Posterior vena cava (tissue), 2 donors: Measurements from ENCODE around the gene C1orf53. TPM values are rescaled to one million over a fixed set of nuclear protein-coding genes. Genes with fewer than 3 reads are reported as not detected.
A peak's percentile ranks its signal among the peaks of the same experiment; 100 is the strongest.

Experiments used
- DNase-seq: peaks from one replicate; pipeline ENCODE4 v3.0.0-alpha.2; 2020; ENCODE audit warnings: low spot score
- intact Hi-C, 2 donors: fragments of 100-400 bp; cut with DNase I; formaldehyde crosslinking; loops; one replicate each; pipeline versions ENCODE4 v1.14.1 to v1.14.2; 2022 to 2023
- total RNA-seq, 2 donors: library from RNA; stranded (reverse); fragmentation: NEBNext Ultra II Directional; extraction: Animal tissue kit (Norgen Biotek cat#: 25700); gene quantifications; one replicate each; pipeline ENCODE4 v1.2.1, GENCODE V29; 2021
- donor health status: DM: yes; HTN: yes; CAD: no.
- donor health status: DM: yes; HTN: yes; CAD: no.

Gene C1orf53
- total RNA-seq, 2 donors from 2014 or later, result 2.0 to 4.2 TPM

DNA sequence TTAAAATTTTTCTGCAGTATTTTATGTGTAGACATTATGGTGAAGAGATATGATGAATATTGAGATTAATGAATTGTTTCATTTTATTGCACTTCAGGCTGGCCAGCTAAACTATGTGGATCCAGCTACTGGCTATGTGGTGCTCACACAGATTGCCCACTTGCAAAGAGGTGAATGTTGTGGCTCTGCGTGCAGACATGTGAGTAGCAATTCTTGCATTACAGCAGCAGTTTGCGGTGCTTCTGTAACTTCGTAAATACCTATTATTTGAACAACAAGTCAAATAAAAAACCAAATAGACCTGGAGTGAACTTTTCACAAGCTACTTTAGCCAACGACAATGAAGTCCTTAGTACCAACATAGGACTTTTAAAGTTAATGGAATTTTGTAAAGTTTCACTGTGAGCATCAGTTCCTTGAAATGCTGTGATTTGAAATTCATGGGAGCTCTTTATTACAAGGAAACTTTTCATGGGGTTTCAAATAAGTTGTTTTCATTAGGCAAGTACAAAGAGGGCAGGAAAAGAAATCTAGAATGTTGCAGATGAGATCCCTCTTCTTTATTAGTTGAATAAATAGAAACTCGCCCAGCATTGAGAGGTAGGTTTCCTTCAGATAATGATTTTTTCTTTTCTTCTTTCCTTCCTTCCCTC lies 3.4 kb downstream of the C1orf53 start:
- intact Hi-C loops, result no loop called here
- DNase-seq, result no peak

DNA sequence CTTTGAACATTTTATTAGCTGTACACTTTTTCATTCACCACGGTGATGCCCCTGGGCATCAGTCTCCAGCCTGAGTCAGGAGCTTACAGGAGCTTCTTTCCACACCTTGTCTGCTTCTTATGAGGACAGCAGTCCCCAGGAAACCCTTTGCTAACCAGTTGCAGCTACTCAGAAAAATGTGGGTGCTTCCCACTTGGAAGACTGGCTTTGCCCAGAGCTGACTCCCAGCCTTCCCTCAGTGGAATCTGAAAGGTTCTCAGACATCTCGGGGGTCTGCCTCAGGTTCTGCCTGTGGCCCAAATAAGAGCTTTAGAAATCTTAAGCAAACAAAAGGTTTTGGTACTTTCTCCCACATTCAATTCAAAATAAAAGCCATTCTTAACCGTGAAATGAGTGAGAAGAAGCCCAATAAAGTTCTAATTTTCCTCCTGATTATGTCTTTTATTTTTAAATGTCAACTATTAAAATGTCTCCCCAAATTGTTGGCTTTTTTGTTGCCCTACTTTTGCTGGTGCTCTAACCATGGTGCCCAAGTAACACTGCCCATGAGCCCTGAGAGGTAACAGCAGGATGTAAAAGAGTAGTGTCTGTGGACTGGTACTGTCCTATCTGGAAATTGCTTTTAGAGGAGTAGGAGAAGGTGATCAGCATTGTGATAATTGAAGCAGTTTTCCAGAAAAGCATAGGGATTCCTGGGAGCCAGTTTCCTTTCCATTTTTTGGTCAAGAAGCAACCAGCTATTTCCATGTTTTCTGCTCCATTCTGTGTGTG lies 5.6 kb downstream of the C1orf53 start:
- intact Hi-C loops, result no loop called here

GRCh38 chr1:197908716-197909220 lies 6.3 kb downstream of the C1orf53 start:
- intact Hi-C loops, result no loop called here
- DNase-seq, result no peak

More for the DNA sequence above, 5.6 kb downstream of the C1orf53 start:
- no peak for DNase-seq

DNA sequence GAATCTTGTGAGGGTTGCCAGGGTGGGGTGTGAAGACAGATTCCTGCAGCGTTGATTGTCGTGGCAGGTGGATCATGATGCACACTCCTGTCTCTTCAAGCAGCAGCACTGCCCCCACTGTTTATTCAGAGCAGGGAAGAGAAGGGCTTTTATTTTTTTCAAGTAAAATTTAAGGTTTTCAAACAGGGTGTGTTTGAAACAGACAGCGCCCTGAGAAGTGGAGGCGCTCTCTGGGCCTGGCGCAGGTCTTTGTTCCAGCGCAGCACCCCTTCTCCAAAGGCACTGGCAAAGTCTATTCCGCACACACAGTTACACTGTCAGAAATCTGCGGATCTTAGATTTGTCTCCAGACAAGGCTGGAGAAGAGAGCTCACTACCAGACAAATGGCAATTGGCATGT lies 7.0 kb downstream of the C1orf53 start:
- intact Hi-C loops, result no loop called here
- no peak for DNase-seq

DNA sequence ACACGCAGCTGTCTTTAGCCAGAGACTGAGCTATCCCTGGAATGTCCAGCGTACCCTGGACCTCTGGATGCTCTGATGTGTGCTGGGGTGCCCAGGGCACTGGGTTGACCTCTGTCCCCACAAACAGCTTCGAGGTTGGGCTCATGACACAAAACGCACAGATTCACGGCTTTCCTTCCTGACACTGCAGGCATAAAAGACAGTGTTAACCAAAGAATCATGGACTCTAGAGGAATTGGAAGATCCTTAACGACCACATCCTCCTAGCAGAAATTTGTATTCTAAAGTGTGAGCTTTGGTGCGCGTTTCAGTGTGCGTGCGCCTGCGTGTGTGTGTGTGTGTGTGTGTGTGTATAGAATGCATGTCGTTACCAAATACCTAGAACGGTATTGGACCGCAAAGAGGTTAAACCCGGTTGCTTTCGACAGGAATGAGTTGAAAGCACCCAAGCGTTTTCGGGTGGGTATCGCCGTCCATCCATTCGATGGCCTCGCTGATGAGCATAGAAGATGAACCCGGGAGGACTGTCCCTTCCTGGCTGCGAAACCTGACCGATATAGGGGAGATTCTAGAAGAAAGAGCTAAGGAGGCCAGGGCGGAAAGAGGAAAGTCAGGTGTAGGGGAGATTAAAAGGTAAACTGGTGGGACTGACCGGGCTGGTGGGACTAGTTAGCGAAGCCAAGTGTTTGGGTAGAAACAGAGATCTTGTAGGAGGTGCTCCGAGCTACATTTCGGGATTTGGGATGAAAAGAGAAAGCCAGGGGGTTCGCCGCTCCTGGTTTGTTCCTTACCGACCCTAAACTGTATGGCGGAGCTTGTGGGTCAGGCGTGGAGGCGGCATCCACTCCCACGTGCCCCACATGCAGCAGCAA lies 7.9 kb downstream of the C1orf53 start:
- intact Hi-C loops, result no loop called here
- no peak for DNase-seq

DNA sequence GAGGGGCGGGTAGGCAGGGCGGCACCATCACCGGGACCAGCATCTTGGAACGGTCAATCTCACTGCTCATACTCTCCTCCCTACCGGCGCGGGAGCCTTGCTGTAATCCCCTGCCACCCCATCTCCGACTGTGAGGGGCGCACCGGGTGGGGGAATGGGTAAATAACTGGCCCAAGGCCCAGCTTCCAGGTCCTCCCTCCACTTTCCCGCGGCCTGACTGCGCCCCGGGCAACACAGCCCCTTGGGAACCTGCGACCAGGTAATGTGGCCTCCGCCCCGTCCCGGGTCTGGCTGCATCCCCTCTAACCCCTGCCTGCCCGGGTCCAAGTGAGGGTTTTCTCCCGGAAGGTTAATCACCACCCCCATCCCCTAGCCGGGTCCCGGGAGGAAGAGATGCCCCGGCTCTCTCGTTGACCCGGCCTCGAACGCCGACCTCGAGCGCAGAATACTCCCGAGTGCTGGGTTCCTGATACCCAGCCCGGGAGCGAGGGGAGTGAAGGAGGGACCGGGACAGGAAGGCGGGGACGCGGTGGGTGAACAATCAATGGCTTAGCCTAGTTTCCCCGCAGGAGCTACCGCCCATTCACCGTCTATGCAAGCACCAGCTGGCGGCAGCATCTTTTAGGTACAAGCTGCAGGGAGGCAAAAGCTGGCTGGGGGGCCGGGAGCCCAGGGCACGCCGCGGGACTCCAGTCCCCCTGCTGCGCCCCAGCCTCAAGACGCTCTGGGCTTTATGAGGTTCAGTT lies 8.9 kb downstream of the C1orf53 start:
- intact Hi-C loops, result no loop called here

DNA sequence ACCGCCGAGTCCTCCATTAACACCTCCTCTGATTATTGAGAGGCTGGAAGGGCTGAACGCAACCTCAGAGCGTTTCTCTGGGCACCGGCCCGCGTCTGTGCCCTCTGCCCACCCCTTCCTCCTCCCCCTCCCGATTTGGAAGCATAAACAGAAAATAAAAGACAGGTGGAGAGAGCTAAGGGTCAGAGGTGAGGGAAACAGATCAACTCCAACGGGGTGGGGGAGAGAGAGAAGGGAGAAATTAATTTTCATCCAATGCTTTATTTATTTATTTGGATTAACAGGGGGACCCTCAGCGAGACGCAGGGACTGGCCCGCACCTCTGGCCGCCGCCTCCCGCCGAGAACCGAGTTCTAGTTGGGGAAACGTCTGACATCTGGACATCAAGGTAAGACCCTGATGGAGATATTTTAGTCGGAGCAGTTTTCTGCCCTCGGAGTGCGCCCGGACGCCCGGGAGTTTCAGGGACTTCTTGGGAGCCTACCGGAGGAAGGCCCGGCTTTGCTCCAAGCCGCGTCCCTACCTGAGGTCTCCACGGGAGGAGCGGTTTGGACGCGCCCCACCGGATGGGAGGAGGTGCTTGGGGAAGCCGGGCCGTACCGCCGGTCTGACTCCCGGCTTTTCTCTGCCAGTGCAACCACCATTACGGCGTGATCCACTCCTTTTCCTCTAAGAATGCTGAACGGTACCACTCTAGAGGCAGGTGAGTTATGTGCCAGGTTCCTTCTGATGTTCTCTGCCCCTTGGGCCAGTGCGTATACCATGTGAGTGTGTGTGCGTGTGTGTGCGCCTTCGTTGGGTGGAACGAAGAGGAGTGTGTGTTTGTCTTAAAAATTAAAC lies 9.6 kb downstream of the C1orf53 start:
- DNase-seq, result no peak
- intact Hi-C loops, result no loop called here

More for the DNA sequence above, 8.9 kb downstream of the C1orf53 start:
- DNase-seq, result no peak

DNA sequence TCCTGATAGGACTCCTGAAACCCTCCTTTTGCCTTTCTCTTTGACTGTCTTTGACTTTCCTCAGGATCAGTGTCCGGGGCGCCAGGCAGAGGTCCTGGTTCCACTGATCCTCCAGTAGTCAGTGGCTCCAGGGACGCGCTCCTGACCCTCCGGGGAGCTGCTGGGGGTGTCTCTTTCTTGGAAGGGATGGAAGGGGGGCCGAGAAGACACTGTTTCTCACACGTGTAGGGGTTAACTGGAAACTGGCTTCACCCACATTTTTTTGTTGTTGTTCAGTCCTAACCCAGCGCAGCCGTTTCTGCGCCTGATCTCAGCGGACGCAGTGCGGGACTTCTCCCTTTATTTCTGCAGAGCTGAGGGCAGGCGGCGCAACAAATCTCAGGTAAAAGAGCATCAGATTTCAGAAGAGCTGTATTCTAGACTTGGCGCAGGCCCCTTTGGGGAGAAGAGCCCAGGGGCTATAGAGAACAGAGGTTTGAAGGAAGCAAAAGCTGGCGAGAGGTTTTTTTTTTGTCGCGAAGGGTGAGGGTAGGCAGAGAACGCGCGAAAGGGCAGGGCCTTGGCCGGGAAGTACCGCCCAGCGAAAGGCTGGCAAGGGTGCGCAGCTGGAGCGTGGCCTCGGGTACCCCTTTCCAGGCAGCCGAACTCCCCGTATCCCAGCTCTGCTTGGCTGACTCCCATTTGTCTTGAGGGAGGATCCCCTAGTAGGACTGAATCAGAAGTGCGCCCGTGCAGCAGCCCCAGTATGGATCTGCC lies 10.5 kb downstream of the C1orf53 start:
- intact Hi-C loops, result no loop called here
- no peak for DNase-seq

DNA sequence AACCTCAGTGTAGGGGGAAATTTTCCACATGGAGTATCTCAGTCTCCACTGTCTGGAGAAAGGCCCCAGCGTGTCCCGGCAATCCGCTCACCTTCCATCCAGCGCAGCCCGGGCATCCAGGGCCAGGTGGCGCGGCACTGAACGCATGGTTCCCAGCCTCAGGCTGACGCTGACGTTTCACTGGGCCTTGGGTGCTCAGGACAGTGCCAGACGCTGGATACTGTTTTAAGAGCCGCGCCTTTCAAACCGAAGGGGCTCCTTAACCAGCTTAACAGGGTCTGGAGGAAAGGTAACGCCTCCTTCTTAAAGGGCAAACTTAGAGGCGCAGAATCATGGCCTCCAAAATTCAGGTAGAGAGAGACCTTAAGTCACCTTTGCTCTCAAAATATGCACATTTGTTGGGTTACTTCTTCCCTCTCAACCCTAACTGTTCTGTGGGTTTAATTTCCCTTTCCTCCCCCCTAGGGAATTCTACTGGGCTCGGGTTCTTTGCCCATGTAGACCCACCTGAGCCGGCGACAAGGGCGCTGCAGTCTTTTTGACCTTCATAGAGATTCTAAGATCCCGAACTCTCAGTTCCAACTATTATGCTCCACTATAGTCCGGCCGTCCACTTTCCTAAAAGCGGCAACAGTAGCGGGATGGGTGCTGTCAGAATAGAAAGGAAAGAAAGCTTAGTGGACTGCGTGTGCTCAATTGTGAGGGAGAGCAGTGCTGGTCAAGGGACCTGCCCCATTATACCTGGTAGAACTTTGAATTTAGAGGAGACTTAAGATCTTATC lies 11.3 kb downstream of the C1orf53 start:
- DNase-seq, result no peak
- intact Hi-C loops, result no loop called here

- DNase-seq, result no peak
- intact Hi-C loops, result no loop called here
These were observed 12.1 kb downstream of the C1orf53 start for GRCh38 chr1:197914510-197914909.

DNA sequence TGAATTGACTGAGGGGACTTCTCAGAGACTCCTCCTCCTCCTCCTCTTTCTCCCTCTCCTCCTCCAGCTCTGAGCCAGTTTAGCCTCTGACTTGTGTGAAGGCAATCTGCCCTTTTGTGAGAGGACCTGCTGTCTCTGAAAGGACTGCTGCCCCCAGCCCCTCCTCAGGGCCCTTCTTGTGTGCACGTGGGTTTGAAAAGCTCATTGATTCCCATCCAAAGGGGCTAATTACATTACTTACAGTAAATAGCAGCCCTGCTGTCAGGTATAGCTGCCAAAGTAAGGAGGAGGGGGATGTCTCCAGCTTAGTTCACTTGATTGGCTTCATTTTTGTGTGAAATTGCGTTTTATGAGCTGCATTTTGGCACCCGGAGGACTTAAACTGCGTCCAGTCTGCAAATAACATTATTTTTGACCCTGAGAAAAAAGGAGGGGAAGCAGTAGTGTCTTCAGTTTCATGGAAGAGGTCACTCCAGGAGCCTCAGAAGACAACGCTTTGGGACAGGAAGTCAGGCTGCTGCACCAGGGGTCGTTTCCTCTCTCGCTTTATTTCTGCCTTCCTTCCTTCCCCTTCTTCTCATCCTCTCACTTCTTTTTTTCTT lies 12.9 kb downstream of the C1orf53 start:
- no peak for DNase-seq
- intact Hi-C loops, result no loop called here

DNA sequence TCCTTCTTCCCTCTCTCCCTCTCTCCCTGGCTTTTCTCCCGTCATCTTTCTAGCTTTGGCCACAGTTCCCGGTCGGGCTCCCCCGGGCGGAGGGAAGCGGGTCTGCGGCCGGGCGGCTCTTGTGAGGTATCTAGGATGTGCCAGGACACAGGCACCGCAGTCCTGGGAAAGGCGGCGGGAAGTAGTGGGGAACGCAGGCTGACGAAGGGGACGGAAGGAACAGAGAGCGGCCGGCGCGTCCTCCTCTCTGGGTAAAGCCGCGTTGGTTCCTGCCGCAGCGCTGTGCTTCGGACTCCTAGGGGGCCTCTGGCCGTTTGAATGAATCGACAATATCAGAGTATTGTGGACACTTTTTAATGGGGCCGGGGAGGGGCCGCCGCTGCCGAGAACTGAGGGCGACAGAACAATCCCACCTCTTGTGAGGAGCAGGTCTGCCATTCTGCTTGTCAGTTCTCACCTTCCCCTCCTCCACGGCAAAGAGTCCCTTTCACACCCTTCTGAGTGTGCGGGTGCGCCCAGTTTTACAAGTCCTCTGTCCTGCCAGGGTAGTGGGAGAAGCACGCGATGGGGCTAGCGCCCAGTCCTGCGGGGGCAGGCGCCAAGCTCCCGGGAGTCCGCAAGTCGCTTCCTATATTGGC lies 13.6 kb downstream of the C1orf53 start:
- intact Hi-C loops, result no loop called here
- DNase-seq, result peak; percentile 89

- intact Hi-C loops, result no loop called here
- no peak for DNase-seq
These were observed 14.1 kb downstream of the C1orf53 start for GRCh38 chr1:197916500-197916983.

DNA sequence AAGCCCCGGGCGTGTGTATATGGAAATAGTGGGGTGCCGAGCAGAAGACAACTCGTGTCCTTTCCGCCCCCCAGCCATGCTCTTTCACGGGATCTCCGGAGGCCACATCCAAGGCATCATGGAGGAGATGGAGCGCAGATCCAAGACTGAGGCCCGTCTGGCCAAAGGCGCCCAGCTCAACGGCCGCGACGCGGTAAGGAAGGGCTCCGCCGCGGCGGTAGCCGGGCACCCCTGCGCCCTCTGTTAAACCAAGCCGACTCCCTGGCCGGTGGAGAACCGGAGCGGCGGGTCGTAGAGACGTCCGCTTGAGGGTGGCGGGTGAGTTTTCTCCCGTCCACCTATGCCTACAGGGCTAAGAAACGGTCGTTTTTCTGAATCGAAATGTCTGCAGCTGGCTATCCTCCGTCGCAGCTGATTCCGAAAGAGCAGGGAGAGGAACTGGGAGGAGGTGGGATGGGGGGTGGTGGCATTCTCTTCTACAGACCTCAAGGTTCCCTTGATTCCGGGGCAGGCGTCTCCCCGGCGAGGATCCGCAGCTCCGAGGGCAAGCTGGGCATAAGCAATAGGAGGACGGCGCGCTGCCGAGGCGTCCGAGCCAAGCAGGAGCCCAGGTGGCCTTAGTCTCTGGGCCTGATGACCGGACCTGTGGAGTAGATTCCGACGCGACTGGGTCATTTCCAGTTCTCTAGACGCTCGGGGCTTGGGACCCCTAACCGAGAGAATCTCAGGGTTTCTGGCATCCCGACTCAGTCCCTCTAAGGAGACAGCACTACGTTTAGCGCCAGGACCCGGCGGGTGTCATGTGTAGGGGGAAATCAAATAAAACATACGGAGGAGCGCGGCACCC lies 15.6 kb downstream of the C1orf53 start:
- DNase-seq, result peak; percentile 82

DNA sequence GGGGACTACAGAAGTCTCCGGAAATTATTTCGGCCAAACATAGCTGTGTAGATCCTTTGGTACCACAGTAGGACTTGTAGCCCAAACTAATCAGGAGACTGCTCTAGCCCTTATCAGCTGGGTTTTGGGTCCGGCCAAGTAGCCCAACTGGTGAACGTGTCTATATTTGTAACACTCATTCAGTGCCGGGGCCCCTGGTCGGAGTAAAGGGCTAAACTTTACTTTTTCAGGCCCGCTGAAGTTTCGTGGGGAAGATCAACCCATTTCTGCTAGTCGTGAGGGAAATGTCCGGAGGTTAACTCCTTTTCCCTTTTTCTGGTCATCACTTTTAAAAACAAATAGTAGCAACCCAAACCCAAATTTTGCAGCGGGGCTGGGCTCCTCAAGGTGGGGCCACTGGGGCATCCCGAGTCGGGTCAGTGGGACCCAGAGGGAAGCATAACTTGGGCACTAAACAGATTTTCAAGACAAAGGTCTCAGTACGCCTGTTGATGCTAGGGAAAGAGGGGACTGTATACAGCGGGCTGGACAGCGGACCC lies 16.4 kb downstream of the C1orf53 start:
- DNase-seq, result no peak
- intact Hi-C loops, result no loop called here

More for the DNA sequence above, 15.6 kb downstream of the C1orf53 start:
- intact Hi-C loops, result no loop called here
